GM12873 (cell line): ENCODE measurements around the gene MET.

ENCODE experiments used
- CTCF ChIP-seq: IDR thresholded peaks from 2 replicates; pipeline ENCODE4 v1.5.1; 2012; ENCODE audit warnings: low read depth, mild to moderate bottlenecking, moderate library complexity, low read length, control low read depth; ENCODE audit not compliant: insufficient read depth; ENCODE audit errors: missing control alignments

MET gene

GRCh38 chr7:116779216-116779615 is 107.2 kb downstream of the MET start:
- no peak for TF ChIP-seq CTCF

GRCh38 chr7:116779931-116780330 is 107.9 kb downstream of the MET start:
- no peak for TF ChIP-seq CTCF

- TF ChIP-seq CTCF: no peak
Measured at GRCh38 chr7:116780521-116780920, 108.5 kb downstream of the MET start.

- TF ChIP-seq CTCF: no peak
Measured at GRCh38 chr7:116780966-116781365, 109.0 kb downstream of the MET start.

- no peak for TF ChIP-seq CTCF
Measured at GRCh38 chr7:116781584-116781983, 109.6 kb downstream of the MET start.

GRCh38 chr7:116782177-116782711 is 110.2 kb downstream of the MET start:
- no peak for TF ChIP-seq CTCF

- TF ChIP-seq CTCF: no peak
Measured at GRCh38 chr7:116783666-116784318, 111.8 kb downstream of the MET start.

- TF ChIP-seq CTCF: no peak
Measured at GRCh38 chr7:116784647-116785046, 112.7 kb downstream of the MET start.
